IgD-negative memory B cell (primary cell): ENCODE measurements around the gene SLC7A6OS. TPM values are rescaled to one million over a fixed set of nuclear protein-coding genes. Genes with fewer than 3 reads are reported as not detected.

Source experiments
- H3K27ac Mint-ChIP-seq, 3 donors: one replicate each; pipeline ENCODE4 v1.8.0; 2020 to 2022; ENCODE audit warnings: mild to moderate bottlenecking in 3 of 3, mixed read lengths in 3 of 3, moderate library complexity in 1 of 3
- H3K27me3 Mint-ChIP-seq: one replicate; pipeline ENCODE4 v1.8.0; 2021; ENCODE audit warnings: mixed read lengths
- H3K36me3 Mint-ChIP-seq: one replicate; pipeline ENCODE4 v1.8.0; 2020; ENCODE audit warnings: mild to moderate bottlenecking, mixed read lengths
- H3K4me1 Mint-ChIP-seq, 3 donors: one replicate each; pipeline ENCODE4 v1.8.0; 2020 to 2022; ENCODE audit warnings: mixed read lengths in 3 of 3, mild to moderate bottlenecking in 1 of 3
- H3K4me3 Mint-ChIP-seq, 4 donors: one replicate each; pipeline ENCODE4 v1.8.0; 2020 to 2022; ENCODE audit warnings: mild to moderate bottlenecking in 4 of 4, mixed read lengths in 4 of 4, moderate library complexity in 3 of 4
- H3K9me3 Mint-ChIP-seq, 3 donors: one replicate each; pipeline ENCODE4 v1.8.0; 2020 to 2021; ENCODE audit warnings: mixed read lengths in 3 of 3, mild to moderate bottlenecking in 1 of 3
- polyA plus RNA-seq: library from polyadenylated mRNA; unstranded; fragments of 300-500 nt; fragmentation: Illumina TruSeq; gene quantifications from one replicate; pipeline ENCODE4 v1.2.3, GENCODE V29; 2021

The SLC7A6OS gene
- polyA plus RNA-seq, 1 donor from 2014 or later, result 28.2 TPM

DNA sequence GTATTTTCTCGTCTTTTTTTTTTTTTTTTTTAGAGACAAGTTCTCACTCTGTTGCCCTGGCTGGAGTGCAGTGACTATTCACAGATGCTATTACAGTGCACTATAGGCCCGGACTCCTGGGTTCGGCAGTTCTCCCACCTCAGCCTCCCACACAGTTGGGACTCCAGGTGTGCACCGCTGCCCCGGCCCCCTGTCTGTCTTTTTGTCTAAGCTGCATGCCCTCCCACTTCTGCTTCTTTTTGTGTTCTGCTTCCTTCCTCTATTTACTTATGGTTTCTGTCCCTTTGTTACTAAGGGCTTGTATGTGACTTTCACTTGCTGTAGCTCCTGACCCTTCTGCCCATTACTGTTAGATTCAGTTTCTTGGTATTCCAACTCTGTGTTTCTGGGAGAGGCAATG lies 25.9 kb downstream of the SLC7A6OS start:
- Mint-ChIP-seq H3K36me3 (peaks cover 12% of the 10 kb centered on the region), H3K27ac (peak overlapping the region; percentile 54 to 98 (median 91)), H3K4me3 (peak overlapping the region; percentile 37 to 91 (median 82)), H3K27me3 (peaks cover 1% of the 10 kb centered on the region), H3K4me1 (peaks cover 58 to 78% (median 74%) of the 10 kb centered on the region in 3 donors), H3K9me3 (no peaks in the 10 kb centered on the region)

DNA sequence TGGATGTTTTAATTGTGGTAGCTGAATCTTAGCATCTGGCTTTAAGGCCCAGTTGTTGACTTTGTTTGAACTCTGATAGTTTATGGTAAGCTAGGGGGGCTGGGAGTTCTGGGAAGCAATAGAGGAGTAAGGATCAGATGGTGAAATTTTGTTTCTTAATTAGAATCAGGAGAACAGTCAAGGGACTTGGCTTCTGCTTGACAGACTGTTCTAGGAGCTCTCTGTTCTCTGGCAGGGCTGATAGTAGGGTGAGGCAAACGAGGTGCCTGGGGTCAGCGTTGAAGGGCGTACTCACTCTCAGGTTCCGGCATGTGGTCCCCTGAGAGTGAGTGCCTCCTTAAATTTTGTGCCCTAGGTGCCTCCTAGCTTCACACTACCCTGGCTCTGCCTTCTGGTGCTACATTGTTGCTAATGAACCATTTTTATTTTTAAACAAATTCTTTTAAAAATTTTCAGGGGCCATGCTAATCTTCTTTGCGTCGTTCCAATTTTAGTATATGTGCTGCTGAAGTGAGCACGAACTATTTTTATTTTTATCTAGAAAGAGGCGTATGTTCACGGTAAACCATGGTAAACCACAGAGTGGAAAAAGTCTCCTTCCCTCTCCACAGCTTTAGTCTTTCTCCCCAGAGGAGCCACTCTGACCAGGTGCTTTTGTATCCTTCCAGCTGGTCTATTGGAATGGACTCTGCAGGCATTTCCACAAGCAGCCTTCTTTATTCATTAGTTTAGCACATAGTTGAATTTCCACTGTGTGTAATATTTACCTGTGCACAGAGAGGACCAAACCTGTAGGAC lies 26.7 kb downstream of the SLC7A6OS start:
- Mint-ChIP-seq H3K9me3 (no peaks in the 10 kb centered on the region), H3K27me3 (peaks cover 1% of the 10 kb centered on the region), H3K36me3 (peaks cover 13% of the 10 kb centered on the region), H3K4me1 (peaks cover 53 to 73% (median 72%) of the 10 kb centered on the region in 3 donors), H3K4me3 (peak overlapping the region; percentile 37 to 91 (median 82)), H3K27ac (peak overlapping the region; percentile 54 to 98 (median 91))

DNA sequence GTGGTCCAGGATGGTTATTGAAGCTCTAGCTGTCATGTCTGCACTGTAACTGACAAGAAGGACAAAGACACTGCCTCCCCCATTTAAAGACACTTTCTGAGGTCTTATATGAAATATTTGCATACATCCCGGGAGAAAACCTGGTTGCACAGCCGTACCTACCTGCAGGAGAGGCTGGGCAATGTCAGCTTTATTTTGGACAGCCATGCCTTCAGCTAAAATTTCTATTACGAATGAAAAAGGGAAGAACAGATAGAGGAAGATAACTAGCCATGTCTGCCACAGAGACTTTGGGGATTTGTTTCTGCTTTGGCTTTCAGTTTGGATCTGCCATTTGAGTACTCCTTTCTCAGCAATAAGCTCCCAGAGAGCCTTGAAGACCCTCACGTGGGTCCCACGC lies 27.4 kb downstream of the SLC7A6OS start:
- Mint-ChIP-seq H3K27ac (peak overlapping the region; percentile 54 to 98 (median 91)), H3K36me3 (peaks cover 13% of the 10 kb centered on the region), H3K4me3 (peak overlapping the region; percentile 37 to 91 (median 82)), H3K9me3 (no peaks in the 10 kb centered on the region), H3K4me1 (peaks cover 53 to 72% (median 71%) of the 10 kb centered on the region in 3 donors), H3K27me3 (peaks cover 1% of the 10 kb centered on the region)

DNA sequence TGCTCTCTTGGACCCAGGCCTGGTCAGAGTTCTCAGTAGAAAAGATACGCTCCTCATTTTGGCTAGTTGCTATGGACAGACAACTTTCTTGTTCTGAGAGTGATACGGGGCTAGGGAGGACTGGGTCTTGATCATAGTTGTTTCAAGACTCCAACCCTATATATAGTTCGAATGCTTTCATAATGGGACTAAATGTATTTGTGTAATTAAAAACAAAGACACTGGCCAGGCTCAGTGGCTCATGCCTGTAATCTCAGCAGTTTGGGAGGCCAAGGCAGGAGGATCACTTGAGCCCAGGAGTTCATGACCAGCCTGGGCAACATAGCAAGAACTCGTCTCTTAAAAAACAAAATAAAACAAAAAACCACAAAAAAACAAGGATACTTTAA lies 28.7 kb downstream of the SLC7A6OS start:
- H3K27me3 Mint-ChIP-seq, result no peaks in the 10 kb centered on the region
- no peaks in the 10 kb centered on the region for H3K9me3 Mint-ChIP-seq
- H3K36me3 Mint-ChIP-seq, result peaks cover 13% of the 10 kb centered on the region
- H3K4me3 Mint-ChIP-seq, result peak overlapping the region in 1 of 4 donors; percentile 36
- H3K4me1 Mint-ChIP-seq, result peaks cover 46 to 61% (median 59%) of the 10 kb centered on the region in 3 donors
- peak overlapping the region; percentile 44 to 94 (median 89) for H3K27ac Mint-ChIP-seq

DNA sequence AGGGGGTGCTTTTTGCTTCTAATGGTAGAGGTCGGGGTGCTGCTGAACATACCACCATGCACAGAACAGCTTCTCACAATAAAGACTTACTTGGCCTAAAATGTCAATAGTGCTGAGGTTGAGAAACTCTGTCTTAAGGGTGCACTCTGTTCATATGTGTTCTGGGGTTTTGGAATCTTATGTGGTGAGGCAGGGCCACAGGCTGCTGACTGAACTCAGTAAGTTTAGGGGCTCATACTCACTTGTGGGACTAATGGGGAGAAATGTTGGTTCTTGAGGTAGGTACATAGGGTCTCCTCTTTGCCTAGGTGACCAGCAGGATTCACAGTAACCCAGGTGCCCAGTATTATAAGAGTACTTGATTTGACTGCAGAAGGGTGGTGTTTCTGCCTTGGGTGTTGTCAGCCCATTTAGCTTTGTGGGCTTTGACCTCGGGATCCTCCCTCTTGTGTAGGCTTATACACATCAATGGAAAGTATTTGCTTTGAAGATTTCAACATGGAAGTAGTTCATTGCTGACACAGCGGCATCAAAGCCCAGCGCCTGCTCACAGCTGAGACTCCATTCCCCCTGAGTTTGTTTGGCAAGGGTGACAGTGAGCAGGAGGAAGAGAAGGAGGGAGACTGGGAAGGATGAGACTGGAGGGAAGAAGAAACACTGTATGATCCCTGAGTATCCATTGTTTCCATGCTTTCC lies 29.2 kb downstream of the SLC7A6OS start:
- Mint-ChIP-seq H3K4me3 (peak overlapping the region in 3 of 4 donors; percentile 0 to 36 (median 30)), H3K9me3 (no peaks in the 10 kb centered on the region), H3K27me3 (no peaks in the 10 kb centered on the region), H3K36me3 (peaks cover 14% of the 10 kb centered on the region), H3K27ac (peak overlapping the region; percentile 44 to 94 (median 89)), H3K4me1 (peaks cover 44 to 59% (median 56%) of the 10 kb centered on the region in 3 donors)

DNA sequence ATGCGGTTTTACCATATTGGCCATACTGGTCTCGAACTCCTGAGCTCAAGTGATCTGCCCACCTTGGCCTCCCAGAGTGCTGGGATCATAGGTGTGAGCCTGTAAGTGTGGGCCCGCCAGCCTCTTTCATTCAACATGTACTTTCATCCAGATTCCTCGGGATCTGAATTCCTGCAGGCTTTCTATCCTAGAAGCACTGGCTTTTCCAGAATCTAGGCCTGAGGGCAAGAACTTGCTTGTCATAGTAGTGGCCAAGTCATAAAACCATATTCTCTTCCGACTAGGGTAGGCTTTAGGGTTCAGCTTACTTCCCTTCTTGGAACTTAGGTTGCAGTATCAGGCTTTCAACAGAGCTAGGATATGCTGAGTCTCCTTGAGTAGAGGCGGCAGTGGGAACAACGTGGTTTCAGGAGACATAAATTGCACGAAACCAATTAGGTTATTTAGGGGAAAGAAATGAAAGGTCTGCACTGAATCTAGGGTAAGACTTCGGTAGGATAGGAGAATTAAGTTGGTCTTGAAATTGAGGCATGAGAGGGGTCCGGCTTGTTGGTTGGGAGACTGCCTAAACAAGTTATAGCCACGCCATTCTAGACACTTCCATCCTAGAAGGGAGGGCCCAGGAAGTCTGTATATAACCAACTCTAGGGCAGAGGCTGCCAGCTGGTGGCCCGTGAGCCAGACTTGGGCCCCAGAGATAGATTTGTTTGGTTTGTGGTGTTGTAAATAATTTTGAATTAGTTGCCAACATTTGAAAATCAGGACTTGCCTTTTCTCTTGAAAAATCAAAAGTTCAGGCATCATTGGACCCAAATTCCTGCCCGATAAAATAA lies 30.8 kb downstream of the SLC7A6OS start:
- no peaks in the 10 kb centered on the region for H3K9me3 Mint-ChIP-seq

DNA sequence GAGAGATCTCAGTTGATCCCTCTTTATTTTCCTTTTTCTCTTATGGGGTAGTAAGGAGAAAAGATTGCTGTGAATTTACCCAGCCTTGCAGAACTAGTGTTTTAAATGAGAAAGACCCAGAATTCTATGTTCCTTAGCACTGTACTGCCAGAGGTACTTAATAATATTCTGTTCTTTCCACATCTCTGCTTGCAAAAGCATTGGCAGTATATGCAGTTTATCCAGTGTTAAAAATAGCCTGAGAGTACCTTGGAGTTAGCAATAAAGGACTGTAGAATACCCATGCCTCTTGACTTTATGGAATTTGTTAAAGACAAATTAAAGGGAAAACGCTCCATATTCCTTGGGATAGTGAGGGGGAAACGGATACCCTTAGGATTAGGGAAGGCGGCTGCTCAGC lies 34.5 kb downstream of the SLC7A6OS start:
- H3K9me3 Mint-ChIP-seq, result no peaks in the 10 kb centered on the region
- peak overlapping the region; percentile 63 to 92 (median 85) for H3K4me3 Mint-ChIP-seq
- peaks cover 48 to 52% (median 52%) of the 10 kb centered on the region in 3 donors for H3K4me1 Mint-ChIP-seq
- H3K27ac Mint-ChIP-seq, result peak overlapping the region; percentile 76 to 96 (median 88)
- peaks cover 9% of the 10 kb centered on the region for H3K36me3 Mint-ChIP-seq
- no peaks in the 10 kb centered on the region for H3K27me3 Mint-ChIP-seq

More for the DNA sequence above, 30.8 kb downstream of the SLC7A6OS start:
- peak overlapping the region; percentile 1 to 91 (median 39) for H3K4me3 Mint-ChIP-seq
- H3K36me3 Mint-ChIP-seq, result peaks cover 19% of the 10 kb centered on the region
- H3K27me3 Mint-ChIP-seq, result no peaks in the 10 kb centered on the region
- peak overlapping the region in 1 of 3 donors; percentile 39 for H3K27ac Mint-ChIP-seq
- peaks cover 48 to 61% (median 53%) of the 10 kb centered on the region in 3 donors for H3K4me1 Mint-ChIP-seq

DNA sequence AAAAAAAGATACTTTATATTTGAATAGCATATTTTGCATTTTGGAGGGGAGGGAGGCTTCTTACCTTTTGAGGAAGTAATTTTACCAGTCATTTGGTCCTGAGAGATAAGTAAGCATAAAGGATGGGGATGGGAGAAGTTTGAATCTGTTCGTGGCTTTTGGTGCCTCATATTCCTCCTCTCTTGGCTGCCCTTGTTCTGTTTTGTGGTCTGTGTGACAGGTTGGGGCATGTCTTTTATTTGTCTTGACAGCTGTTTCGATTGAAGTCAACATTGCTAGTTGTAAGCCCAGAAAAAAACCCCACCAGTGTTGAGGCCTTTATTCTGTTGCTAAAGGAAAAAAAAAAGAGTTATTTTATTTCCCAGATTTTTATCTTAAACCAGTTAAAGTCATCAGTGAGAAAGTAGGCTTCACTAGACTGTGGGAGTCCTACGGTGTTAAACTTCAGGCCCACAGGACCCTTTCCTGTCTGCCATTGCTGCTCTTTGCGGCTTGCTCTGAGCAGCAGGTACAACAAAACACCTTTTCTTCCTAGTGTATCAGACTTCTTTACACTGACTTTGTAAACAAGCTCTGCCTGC lies 35.0 kb downstream of the SLC7A6OS start:
- no peaks in the 10 kb centered on the region for H3K9me3 Mint-ChIP-seq
- peaks cover 44 to 48% (median 48%) of the 10 kb centered on the region in 3 donors for H3K4me1 Mint-ChIP-seq
- peaks cover 10% of the 10 kb centered on the region for H3K36me3 Mint-ChIP-seq
- H3K27ac Mint-ChIP-seq, result peak overlapping the region; percentile 76 to 96 (median 88)
- H3K27me3 Mint-ChIP-seq, result no peaks in the 10 kb centered on the region
- H3K4me3 Mint-ChIP-seq, result peak overlapping the region; percentile 63 to 92 (median 85)

DNA sequence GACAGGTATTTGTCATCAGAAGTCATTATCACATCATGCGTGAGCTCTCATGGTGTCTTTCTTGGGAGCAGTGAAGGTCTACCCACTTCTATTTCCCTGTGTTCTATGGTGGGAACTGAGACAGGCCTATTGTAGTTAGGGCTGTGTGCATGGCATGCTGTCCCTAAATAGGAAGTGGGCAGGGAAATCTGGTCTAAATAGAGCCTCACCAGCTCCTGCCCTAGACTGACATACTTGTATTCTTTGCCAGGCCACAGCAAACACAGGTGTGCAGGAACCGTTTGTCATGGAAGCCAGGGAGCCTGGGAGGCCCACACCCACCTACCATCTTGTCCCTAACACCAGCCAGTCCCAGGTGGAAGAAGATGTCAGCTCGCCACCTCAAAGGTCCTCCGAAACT lies 36.3 kb downstream of the SLC7A6OS start:
- H3K27ac Mint-ChIP-seq, result peak overlapping the region; percentile 23 to 76 (median 55)
- no peaks in the 10 kb centered on the region for H3K9me3 Mint-ChIP-seq
- no peaks in the 10 kb centered on the region for H3K27me3 Mint-ChIP-seq
- H3K4me1 Mint-ChIP-seq, result peaks cover 44% of the 10 kb centered on the region in 3 donors
- peaks cover 10% of the 10 kb centered on the region for H3K36me3 Mint-ChIP-seq
- H3K4me3 Mint-ChIP-seq, result peak overlapping the region in 2 of 4 donors; percentile 67 to 83

DNA sequence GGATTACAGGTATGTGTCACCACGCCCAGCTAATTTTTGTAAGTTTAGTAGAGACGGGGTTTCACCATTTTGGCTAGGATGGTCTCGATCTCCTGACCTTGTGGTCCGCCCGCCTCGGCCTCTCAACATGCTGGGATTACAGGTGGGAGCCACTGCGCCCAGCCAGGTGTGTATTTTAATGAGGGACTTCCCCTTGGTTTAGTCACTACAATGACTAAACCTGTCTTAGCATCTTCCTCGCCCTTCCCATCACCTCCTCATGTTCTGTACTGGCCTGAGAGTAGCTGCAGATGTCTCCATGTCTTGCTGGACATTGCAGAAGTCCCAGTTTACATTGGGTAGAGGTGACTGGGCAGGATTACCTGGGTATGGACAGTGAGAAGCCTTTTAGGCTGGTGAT lies 36.9 kb downstream of the SLC7A6OS start:
- Mint-ChIP-seq H3K27ac (peak overlapping the region; percentile 23 to 76 (median 55)), H3K36me3 (peaks cover 9% of the 10 kb centered on the region), H3K4me3 (peak overlapping the region in 2 of 4 donors; percentile 12 to 83), H3K27me3 (no peaks in the 10 kb centered on the region), H3K4me1 (peaks cover 45 to 49% (median 47%) of the 10 kb centered on the region in 3 donors), H3K9me3 (no peaks in the 10 kb centered on the region)

DNA sequence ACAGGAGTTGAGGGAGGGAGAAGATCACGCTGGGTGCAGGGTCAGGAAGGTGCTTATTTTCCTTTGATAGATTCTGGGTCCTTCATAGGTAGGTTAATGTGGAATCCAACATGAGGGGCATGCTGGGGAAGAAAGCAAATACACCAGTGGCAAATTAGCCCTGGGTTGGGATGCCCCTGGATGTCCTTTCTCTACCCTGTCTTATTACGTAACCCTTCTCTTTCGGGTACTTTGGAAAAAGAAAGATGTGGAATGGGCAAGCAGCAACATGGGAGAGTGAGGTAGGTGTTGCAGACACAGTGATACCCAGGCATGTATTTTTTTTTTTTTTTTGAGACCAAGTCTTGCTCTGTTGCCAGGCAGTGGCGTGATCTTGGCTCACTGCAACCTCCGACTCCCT lies 37.3 kb downstream of the SLC7A6OS start:
- Mint-ChIP-seq H3K36me3 (peaks cover 9% of the 10 kb centered on the region), H3K27me3 (no peaks in the 10 kb centered on the region), H3K4me1 (peaks cover 45 to 50% (median 48%) of the 10 kb centered on the region in 3 donors), H3K4me3 (peak overlapping the region in 3 of 4 donors; percentile 68 to 85 (median 72)), H3K9me3 (no peaks in the 10 kb centered on the region), H3K27ac (peak overlapping the region; percentile 55 to 76 (median 67))

DNA sequence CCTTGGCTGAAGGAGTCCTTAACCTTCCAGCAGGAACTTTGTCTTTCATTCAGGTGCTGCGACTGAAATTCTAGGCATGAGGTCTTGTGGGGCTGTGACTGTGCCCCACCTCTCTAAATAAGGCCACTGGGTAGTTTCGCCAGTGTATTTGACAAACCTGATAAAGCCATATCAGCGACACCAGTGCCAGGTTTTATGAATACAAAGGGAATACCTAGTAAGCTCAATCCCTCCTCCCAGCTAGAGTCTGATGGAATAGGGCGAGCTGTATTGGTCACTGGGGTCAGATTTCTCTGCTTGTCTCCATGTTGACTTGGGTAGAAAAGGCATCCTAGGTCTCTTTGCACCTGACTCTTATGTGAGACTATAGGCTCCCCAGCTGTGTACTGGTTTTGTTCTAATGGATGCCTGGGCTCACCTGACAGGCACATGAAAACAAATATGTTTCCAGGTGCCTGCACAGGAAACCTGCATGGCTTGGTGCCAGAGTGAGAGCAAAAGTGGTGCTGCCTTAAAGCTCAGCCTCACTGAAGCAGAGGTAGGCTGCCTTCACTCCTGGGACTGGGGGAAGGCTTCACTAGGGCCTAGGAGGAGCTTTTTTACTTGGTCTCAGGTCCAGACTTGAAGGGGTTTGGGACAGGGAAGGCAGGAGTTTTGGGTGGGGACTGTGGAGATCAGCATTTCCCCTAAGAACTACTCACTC lies 38.1 kb downstream of the SLC7A6OS start:
- H3K27me3 Mint-ChIP-seq, result no peaks in the 10 kb centered on the region
- peak overlapping the region; percentile 67 to 76 (median 73) for H3K27ac Mint-ChIP-seq
- H3K4me1 Mint-ChIP-seq, result peaks cover 49 to 55% (median 53%) of the 10 kb centered on the region in 3 donors
- peak overlapping the region; percentile 4 to 85 (median 70) for H3K4me3 Mint-ChIP-seq
- H3K9me3 Mint-ChIP-seq, result no peaks in the 10 kb centered on the region
- H3K36me3 Mint-ChIP-seq, result peaks cover 9% of the 10 kb centered on the region

DNA sequence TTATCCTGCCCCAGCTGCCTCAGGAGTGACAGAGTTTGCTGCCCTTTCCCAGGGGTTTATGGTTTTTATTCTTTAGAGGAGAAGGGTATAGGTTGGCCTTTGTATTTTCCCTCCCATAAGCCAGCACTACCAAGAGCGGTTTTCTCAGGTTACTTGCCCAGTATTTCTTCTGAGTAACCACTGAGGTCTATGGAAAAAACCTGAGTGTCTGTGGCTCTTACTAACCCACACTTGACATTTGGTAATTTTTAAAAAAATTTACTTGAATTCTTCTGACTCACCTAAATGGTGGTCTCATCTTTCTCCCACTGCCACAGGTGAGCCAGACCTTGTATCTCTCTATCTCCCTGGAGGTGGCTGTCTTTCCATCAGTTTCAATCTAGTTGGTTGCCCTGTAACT lies 40.4 kb downstream of the SLC7A6OS start:
- Mint-ChIP-seq H3K4me3 (peak overlapping the region in 1 of 4 donors; percentile 42), H3K27ac (peak overlapping the region in 2 of 3 donors; percentile 43 to 90)

More for the DNA sequence above, 40.4 kb downstream of the SLC7A6OS start:
- Mint-ChIP-seq H3K4me1 (peaks cover 47 to 53% (median 52%) of the 10 kb centered on the region in 3 donors), H3K27me3 (no peaks in the 10 kb centered on the region), H3K9me3 (no peaks in the 10 kb centered on the region), H3K36me3 (peaks cover 4% of the 10 kb centered on the region)
